ENCODE measurements around the gene PTPRR. TPM values are rescaled to one million over a fixed set of nuclear protein-coding genes. Genes with fewer than 3 reads are reported as not detected.

The PTPRR gene
- total RNA-seq, 1 experiment from 2014 or later = 1.3 TPM

DNA sequence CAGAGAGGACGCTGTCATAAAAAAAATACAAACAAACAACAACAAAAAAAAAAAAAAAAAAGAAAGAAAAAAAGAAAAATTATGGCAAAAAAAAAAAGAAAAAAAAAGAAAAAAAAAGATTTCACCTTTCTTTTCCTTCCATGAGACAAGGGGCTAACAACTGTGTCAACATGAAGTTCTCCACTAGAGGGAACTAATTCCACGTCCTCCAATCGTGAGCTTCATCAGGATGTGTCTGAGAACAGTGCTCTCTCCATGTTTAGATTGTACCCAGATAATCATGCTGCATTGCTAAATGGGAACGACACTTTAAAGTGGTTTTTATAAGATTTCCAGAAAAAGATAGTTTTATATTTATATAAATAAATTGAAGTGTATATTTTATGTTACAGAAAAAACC is 187.2 kb downstream of the PTPRR start:
- Histone ChIP-seq H3K4me3 (ENCODE audit: low read depth, low read length) (no peak overlapping the region), H3K27me3 (replicated peaks; ENCODE audit: control insufficient read depth, insufficient read depth, low read length) (no peaks in the 10 kb centered on the region), H3K9me3 (no peaks in the 10 kb centered on the region), H3K36me3 (ENCODE audit: control insufficient read depth, insufficient read depth, low read length) (no peaks in the 10 kb centered on the region), H3K4me1 (no peaks in the 10 kb centered on the region)
- no peak overlapping the region for H3K4me3 Mint-ChIP-seq (ENCODE audit: unreplicated experiment)
- TF ChIP-seq, protein P1, sequence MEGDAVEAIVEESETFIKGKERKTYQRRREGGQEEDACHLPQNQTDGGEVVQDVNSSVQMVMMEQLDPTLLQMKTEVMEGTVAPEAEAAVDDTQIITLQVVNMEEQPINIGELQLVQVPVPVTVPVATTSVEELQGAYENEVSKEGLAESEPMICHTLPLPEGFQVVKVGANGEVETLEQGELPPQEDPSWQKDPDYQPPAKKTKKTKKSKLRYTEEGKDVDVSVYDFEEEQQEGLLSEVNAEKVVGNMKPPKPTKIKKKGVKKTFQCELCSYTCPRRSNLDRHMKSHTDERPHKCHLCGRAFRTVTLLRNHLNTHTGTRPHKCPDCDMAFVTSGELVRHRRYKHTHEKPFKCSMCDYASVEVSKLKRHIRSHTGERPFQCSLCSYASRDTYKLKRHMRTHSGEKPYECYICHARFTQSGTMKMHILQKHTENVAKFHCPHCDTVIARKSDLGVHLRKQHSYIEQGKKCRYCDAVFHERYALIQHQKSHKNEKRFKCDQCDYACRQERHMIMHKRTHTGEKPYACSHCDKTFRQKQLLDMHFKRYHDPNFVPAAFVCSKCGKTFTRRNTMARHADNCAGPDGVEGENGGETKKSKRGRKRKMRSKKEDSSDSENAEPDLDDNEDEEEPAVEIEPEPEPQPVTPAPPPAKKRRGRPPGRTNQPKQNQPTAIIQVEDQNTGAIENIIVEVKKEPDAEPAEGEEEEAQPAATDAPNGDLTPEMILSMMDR (IDR thresholded peaks at IDR 0.05; ENCODE audit: insufficient read depth in 1 of 2, low read depth in 1 of 2, low read length in 1 of 2, severe bottlenecking in 1 of 2, unreplicated experiment in 1 of 2) = peak; percentile 61 to 80
- intact Hi-C loops (cut with micrococcal nuclease; ENCODE audit: unreplicated experiment) = loop anchor here (1.0 to 5.0 kb wide), 5 partner anchors 46 to 659 kb away; no protein-coding TSS in a partner anchor
- H3K36me3 Mint-ChIP-seq (ENCODE audit: insufficient read depth, unreplicated experiment) = no peaks in the 10 kb centered on the region
- H3K9me3 Mint-ChIP-seq (ENCODE audit: unreplicated experiment) = peaks cover 10% of the 10 kb centered on the region
- no peaks in the 10 kb centered on the region for H3K27me3 Mint-ChIP-seq (ENCODE audit: insufficient read depth, unreplicated experiment)
- ChIA-PET POLR2A (interaction anchor here (0.6 kb wide), 1 partner anchor 128 kb away, joined by 6 read pairs; no protein-coding TSS in a partner anchor), CTCF (interaction anchor here (0.6 to 2.6 kb wide), 8 partner anchors 21 to 281 kb away, joined by 3 to 19 read pairs (median 7); no protein-coding TSS in a partner anchor)
- H3K4me1 Mint-ChIP-seq (ENCODE audit: low read depth, unreplicated experiment) = no peaks in the 10 kb centered on the region
- BruUV-seq (replicated peaks) = no TSS peak
- DNase-seq = peak; percentile 56 to 69
- H3K27ac Mint-ChIP-seq (ENCODE audit: unreplicated experiment) = no peak overlapping the region

DNA sequence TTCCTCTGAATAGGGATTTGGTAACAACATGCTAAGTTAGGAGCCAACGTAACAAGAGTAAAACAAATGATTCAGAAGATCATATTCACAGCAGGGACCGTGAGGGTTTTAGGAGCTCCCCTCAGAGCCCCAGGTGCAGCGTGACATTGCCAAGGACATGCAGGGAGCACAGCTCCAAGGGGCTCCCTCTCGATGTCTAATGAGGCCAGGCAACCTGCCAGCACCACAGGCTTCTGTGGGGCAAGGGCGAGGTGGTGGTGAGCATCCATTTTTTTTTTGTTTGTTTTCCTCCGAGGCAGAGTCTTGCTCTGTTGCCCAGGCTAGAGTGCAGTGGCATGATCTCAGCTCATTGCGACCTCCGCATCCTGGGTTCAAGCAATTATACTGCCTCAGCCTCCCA is 188.3 kb downstream of the PTPRR start:
- BruUV-seq (replicated peaks) = no TSS peak
- Histone ChIP-seq H3K9me3 (no peaks in the 10 kb centered on the region), H3K27me3 (replicated peaks; ENCODE audit: control insufficient read depth, insufficient read depth, low read length) (no peaks in the 10 kb centered on the region), H3K4me1 (no peaks in the 10 kb centered on the region), H3K4me3 (ENCODE audit: low read depth, low read length) (no peak overlapping the region), H3K36me3 (ENCODE audit: control insufficient read depth, insufficient read depth, low read length) (no peaks in the 10 kb centered on the region)
- Mint-ChIP-seq H3K9me3 (ENCODE audit: unreplicated experiment) (peaks cover 10% of the 10 kb centered on the region), H3K4me1 (ENCODE audit: low read depth, unreplicated experiment) (no peaks in the 10 kb centered on the region), H3K27ac (ENCODE audit: unreplicated experiment) (no peak overlapping the region), H3K4me3 (ENCODE audit: unreplicated experiment) (no peak overlapping the region), H3K36me3 (ENCODE audit: insufficient read depth, unreplicated experiment) (no peaks in the 10 kb centered on the region), H3K27me3 (ENCODE audit: insufficient read depth, unreplicated experiment) (no peaks in the 10 kb centered on the region)
- CTCF ChIA-PET = interaction anchor here (0.6 to 2.6 kb wide), 3 partner anchors 117 to 282 kb away, joined by 3 to 19 read pairs (median 19); no protein-coding TSS in a partner anchor
- TF ChIP-seq, protein P1 (IDR thresholded peaks at IDR 0.05; ENCODE audit: insufficient read depth in 1 of 2, low read depth in 1 of 2, low read length in 1 of 2, severe bottlenecking in 1 of 2, unreplicated experiment in 1 of 2) = no peak
- intact Hi-C loops (cut with micrococcal nuclease; ENCODE audit: unreplicated experiment) = loop anchor here (5.0 kb wide), 1 partner anchor 660 kb away; no protein-coding TSS in a partner anchor
- DNase-seq = no peak
- POLR2A ChIA-PET = no interaction called here

DNA sequence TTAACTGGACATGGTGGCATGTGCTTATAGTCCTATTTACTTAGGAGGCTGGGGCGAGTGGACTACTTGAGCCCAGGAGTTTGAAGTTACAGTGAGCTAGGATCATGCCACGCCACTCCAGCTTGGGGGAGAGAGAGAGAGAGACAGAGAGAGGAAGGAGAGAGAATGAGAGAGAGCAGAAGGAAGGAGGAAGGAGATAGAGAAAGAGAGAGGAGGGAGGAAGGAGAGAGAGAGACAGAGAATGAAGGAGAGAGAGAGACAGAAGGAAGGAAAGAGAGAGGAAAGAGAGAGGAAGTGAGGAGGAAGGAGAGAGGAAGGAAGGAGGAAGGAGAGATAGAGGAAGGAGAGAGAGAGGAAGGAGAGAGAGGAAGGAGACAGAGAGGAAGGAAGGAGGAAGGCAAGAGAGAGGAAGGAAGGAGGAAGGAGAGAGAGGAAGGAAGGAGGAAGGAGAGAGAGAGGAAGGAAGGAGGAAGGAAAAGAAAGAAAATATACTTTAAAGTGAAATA is 189.8 kb downstream of the PTPRR start:
- no peaks in the 10 kb centered on the region for H3K9me3 ChIP-seq
- H3K4me1 Mint-ChIP-seq (ENCODE audit: low read depth, unreplicated experiment) = no peaks in the 10 kb centered on the region
- H3K36me3 Mint-ChIP-seq (ENCODE audit: insufficient read depth, unreplicated experiment) = no peaks in the 10 kb centered on the region
- no peaks in the 10 kb centered on the region for H3K4me1 ChIP-seq
- H3K27ac Mint-ChIP-seq (ENCODE audit: unreplicated experiment) = no peak overlapping the region
- CTCF ChIA-PET = no interaction called here
- peaks cover 10% of the 10 kb centered on the region for H3K9me3 Mint-ChIP-seq (ENCODE audit: unreplicated experiment)
- no peaks in the 10 kb centered on the region for H3K27me3 ChIP-seq (replicated peaks; ENCODE audit: control insufficient read depth, insufficient read depth, low read length)
- POLR2A ChIA-PET = no interaction called here
- no peak overlapping the region for H3K4me3 Mint-ChIP-seq (ENCODE audit: unreplicated experiment)
- intact Hi-C loops (cut with micrococcal nuclease; ENCODE audit: unreplicated experiment) = loop anchor here (1.0 to 5.0 kb wide), 3 partner anchors 140 to 851 kb away; no protein-coding TSS in a partner anchor
- TF ChIP-seq, protein P1 (IDR thresholded peaks at IDR 0.05; ENCODE audit: insufficient read depth in 1 of 2, low read depth in 1 of 2, low read length in 1 of 2, severe bottlenecking in 1 of 2, unreplicated experiment in 1 of 2) = no peak
- no peaks in the 10 kb centered on the region for H3K27me3 Mint-ChIP-seq (ENCODE audit: insufficient read depth, unreplicated experiment)
- no peak for DNase-seq
- BruUV-seq (replicated peaks) = no TSS peak
- H3K4me3 ChIP-seq (ENCODE audit: low read depth, low read length) = no peak overlapping the region
- H3K36me3 ChIP-seq (ENCODE audit: control insufficient read depth, insufficient read depth, low read length) = no peaks in the 10 kb centered on the region
